Thoracic aorta (tissue), 2 donors: ENCODE measurements around the gene GPR63. TPM values are rescaled to one million over a fixed set of nuclear protein-coding genes. Genes with fewer than 3 reads are reported as not detected.

Experiments used
- ATAC-seq: fragments of 150-250 bp; one replicate; pipeline ENCODE4 v1.8.0; 2017; ENCODE audit warnings: low read depth; ENCODE audit not compliant: insufficient number of reproducible peaks, low FRiP score
- DNase-seq: peaks from one replicate; pipeline ENCODE4 v3.0.0-alpha.2; 2020; ENCODE audit warnings: low spot score
- H3K27ac ChIP-seq, 2 donors: fragments of 200-600 bp; sonication (generic); 1 replicate in 1 of 2; 2 replicates in 1 of 2; pipeline ENCODE4 v1.5.1; 2016; ENCODE audit warnings: mild to moderate bottlenecking in 2 of 2, moderate library complexity in 2 of 2
- H3K27me3 ChIP-seq: fragments of 200-600 bp; sonication (generic); replicated peaks from 2 replicates; pipeline ENCODE4 v1.6.0; 2016; ENCODE audit warnings: mild to moderate bottlenecking; ENCODE audit not compliant: insufficient read depth
- H3K36me3 ChIP-seq: fragments of 200-600 bp; sonication (generic); one replicate; pipeline ENCODE4 v1.5.1; 2016
- H3K4me1 ChIP-seq, 2 donors: fragments of 200-600 bp; sonication (generic); 1 replicate in 1 of 2; 2 replicates in 1 of 2; pipeline versions ENCODE4 v1.5.1 to v1.6.0; 2016; ENCODE audit warnings: low read depth in 2 of 2, mild to moderate bottlenecking in 1 of 2; ENCODE audit not compliant: control insufficient read depth in 1 of 2
- H3K4me3 ChIP-seq: fragments of 200-600 bp; sonication (generic); 2 replicates; pipeline ENCODE4 v1.5.1; 2016; ENCODE audit warnings: mild to moderate bottlenecking
- H3K9me3 ChIP-seq: fragments of 200-600 bp; sonication (generic); 2 replicates; pipeline ENCODE4 v1.5.1; 2016
- total RNA-seq, 2 donors: library from RNA; depleted of rRNA; stranded (reverse); fragments of >200 nt; gene quantifications; one replicate each; pipeline versions ENCODE4 v1.1.0 to v1.2.3, GENCODE V29; 2016
- TF ChIP-seq, protein P1 (sequence below): fragments of 200-600 bp; sonication (generic); IDR thresholded peaks from one replicate; pipeline ENCODE4 v1.5.1; 2019; ENCODE audit warnings: antibody characterized with exemption

The GPR63 gene
- total RNA-seq, 2 donors from 2014 or later: 0.99 to 3.4 TPM

DNA sequence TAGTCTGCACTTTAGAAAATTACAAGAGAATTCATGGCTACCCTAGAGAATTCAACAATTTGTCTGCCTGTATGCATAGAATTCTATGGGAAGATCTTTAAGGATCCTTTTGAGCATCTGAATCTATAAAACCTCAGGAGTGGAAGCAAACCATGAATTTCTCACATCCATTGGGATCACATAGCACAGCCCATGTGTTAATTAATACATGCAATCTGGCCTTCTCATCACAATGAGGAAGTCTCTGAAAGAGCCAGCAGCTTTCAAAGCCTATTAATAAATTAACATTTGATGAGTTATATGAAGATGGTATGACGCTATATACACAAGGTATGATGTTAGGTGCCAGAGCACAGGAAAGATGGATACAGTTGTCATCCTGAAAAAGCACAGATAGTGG lies 35.7 kb upstream of the GPR63 start:
- Histone ChIP-seq H3K4me1 (no peaks in the 10 kb centered on the region), H3K27me3 (no peaks in the 10 kb centered on the region), H3K9me3 (no peaks in the 10 kb centered on the region), H3K36me3 (no peaks in the 10 kb centered on the region), H3K4me3 (no peak overlapping the region), H3K27ac (no peak overlapping the region)
- no peak for DNase-seq
- ATAC-seq: no peak
- TF ChIP-seq, protein P1, sequence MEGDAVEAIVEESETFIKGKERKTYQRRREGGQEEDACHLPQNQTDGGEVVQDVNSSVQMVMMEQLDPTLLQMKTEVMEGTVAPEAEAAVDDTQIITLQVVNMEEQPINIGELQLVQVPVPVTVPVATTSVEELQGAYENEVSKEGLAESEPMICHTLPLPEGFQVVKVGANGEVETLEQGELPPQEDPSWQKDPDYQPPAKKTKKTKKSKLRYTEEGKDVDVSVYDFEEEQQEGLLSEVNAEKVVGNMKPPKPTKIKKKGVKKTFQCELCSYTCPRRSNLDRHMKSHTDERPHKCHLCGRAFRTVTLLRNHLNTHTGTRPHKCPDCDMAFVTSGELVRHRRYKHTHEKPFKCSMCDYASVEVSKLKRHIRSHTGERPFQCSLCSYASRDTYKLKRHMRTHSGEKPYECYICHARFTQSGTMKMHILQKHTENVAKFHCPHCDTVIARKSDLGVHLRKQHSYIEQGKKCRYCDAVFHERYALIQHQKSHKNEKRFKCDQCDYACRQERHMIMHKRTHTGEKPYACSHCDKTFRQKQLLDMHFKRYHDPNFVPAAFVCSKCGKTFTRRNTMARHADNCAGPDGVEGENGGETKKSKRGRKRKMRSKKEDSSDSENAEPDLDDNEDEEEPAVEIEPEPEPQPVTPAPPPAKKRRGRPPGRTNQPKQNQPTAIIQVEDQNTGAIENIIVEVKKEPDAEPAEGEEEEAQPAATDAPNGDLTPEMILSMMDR: no peak

DNA sequence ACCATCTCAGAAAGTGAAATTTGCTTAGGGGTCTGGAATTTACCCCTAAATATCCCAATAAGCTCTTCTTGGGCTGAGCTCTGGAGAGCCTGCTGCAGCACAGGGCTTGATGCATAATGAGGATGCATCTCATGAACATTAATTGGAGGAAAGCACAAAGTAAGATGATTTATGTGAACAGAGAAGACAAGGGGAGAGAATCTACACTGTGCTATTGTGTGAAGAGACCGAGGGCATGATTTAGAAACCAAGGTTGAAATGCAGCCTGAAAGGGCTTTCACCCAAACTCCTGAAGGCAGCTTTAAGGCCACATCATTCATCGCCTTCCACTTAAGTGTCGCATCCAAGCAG lies 27.8 kb upstream of the GPR63 start:
- no peak for DNase-seq
- ATAC-seq: no peak
- Histone ChIP-seq H3K27me3 (no peaks in the 10 kb centered on the region), H3K27ac (no peak overlapping the region), H3K4me3 (no peak overlapping the region), H3K4me1 (no peaks in the 10 kb centered on the region), H3K9me3 (no peaks in the 10 kb centered on the region), H3K36me3 (no peaks in the 10 kb centered on the region)
- TF ChIP-seq, protein P1: no peak

DNA sequence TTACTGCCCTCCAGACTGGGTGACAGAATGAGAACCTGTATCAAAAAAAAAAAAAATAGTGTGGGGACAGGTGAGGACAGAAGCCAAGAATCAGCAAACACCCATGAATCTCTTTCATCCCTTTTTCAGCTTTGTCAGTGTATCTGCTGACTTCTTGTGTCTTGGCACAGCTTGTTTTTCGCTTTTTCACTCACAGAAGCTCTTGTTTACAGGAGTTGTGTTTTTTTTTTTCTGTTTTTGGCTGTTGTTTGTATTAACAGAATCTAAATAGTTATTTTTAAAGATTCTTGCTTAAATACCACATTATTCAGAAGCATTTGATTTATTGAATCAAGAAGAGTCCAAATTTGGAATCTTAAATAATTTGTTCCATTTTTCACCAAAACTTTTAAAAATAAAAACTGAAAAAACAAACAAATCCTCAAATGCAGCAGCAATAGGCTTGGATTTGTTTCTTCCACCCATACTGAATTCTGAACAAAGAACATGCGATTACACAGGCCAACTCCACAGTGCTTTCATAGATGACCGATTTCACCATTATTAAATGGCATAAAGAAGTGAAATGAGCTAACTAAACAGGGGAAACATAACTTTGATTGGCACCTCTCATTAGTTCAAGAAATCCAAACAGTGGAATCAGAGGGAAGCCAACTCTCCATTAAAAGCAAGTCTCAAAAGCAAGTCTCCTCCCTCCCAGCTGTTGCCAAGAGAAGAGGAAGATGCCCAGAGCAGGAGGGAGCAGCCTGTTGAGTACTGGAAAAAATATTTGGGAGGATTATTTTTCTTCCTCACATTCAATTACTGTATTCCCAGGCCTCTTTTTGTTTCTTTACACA lies 27.2 kb upstream of the GPR63 start:
- ATAC-seq: no peak
- no peak for DNase-seq
- H3K4me3 ChIP-seq: no peak overlapping the region
- no peaks in the 10 kb centered on the region for H3K9me3 ChIP-seq
- no peaks in the 10 kb centered on the region for H3K36me3 ChIP-seq
- no peaks in the 10 kb centered on the region for H3K4me1 ChIP-seq
- TF ChIP-seq, protein P1: no peak
- H3K27me3 ChIP-seq: no peaks in the 10 kb centered on the region
- H3K27ac ChIP-seq: no peak overlapping the region

DNA sequence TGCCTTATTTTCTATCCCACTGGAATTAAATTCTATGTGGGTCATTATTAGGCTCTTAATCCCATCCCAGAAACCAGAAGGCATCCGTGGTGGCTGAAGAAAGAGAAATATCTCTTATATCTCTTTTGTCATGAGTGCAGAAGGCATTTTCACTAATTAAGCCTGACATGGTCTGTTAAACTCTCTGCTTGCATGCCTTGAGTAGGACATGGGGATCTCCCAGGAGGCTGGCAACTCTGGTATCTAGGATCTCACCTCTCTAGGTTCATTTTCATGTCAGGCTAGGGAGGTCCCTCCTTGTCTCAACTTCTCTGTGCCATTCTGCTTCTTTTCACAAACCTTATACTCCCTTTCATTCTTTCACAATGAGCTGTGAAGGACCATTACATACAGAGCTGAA lies 25.3 kb upstream of the GPR63 start:
- Histone ChIP-seq H3K9me3 (no peaks in the 10 kb centered on the region), H3K4me1 (no peaks in the 10 kb centered on the region), H3K27ac (no peak overlapping the region), H3K27me3 (no peaks in the 10 kb centered on the region), H3K36me3 (no peaks in the 10 kb centered on the region), H3K4me3 (no peak overlapping the region)
- no peak for ATAC-seq
- TF ChIP-seq, protein P1: no peak
- no peak for DNase-seq

DNA sequence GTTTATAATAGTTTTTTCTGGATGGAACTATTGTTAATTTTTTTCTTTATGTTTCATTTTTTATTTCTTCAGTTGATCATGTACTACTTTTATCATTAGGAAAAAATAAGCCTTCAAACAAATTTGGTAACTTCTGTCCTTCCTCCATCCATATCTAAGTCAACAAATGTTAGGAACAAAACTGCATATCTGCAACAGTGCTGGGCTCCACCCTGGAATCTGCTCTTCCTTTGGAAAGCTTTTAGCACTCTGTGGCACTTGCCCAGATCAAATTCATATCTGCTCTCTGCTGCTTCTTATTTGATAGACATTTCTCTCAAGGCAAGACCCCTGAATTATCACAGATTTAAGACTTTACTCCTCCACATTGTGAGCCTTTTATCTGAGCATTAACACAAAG lies 24.3 kb upstream of the GPR63 start:
- no peak overlapping the region for H3K4me3 ChIP-seq
- H3K27me3 ChIP-seq: no peaks in the 10 kb centered on the region
- H3K36me3 ChIP-seq: no peaks in the 10 kb centered on the region
- ATAC-seq (no peak), DNase-seq (no peak)
- no peaks in the 10 kb centered on the region for H3K4me1 ChIP-seq
- H3K27ac ChIP-seq: no peak overlapping the region
- TF ChIP-seq, protein P1: no peak
- H3K9me3 ChIP-seq: no peaks in the 10 kb centered on the region
